GM19397 (cell line): ENCODE measurements around the gene POLD3.

Experiments used
- ATAC-seq: cut with Tn5 transposase; IDR thresholded peaks from one replicate; pipeline ENCODE4 v1.9.1; 2021; ENCODE audit warnings: mild to moderate bottlenecking, moderate library complexity; ENCODE audit not compliant: unreplicated experiment

POLD3 gene

DNA sequence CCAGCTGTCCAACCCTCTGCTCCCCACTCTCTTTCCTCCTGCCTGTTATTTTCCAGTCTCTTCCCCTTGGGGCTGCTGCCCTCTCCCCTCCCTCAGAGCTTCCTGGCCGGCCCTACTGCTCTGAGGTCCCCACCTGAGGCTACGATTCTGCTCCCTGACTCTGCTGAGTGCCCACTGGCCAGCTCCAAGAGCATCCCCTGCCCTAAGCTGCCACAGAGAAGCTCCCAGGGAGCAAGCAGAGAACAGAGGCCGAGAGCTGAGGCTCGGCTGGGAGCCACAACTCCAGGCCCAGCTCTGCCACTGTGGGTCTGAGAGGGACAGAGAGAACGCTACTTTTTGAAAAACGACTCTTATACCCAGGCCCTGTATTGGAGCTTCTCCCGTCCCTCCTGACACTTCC, 77.8 kb downstream of the POLD3 start:
- no peak for ATAC-seq

DNA sequence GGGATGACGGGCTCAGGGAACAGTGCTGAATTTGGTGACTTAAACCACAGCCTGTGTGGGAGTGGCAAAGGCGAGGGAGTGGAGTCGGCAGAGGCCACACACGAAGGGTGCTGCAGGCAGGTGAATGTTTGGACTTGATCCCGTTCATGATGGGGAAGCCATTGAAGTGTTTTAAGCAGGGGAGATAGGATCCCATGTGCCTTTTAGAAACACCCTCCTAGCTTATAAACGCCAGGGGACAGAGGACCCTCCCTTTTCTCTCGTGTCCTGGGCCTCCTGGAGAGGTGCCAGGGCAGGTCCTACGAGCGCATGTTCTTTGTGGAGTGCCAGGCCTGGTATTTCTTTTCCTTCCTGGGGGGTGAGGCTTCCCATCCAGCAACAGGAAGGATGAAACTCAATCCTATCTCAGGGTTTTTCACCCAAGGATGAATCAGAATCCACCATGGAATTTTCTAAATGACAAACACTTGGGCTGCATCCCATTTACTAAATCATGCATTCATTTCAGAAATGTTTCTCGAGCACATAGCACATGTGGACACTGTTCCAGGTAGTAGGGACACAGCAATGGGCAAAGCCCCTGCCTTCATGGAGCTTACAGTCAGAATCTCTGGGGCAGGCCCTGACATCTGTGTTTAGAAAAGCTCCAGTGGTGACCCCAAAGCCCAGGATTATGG, 79.3 kb downstream of the POLD3 start:
- no peak for ATAC-seq

DNA sequence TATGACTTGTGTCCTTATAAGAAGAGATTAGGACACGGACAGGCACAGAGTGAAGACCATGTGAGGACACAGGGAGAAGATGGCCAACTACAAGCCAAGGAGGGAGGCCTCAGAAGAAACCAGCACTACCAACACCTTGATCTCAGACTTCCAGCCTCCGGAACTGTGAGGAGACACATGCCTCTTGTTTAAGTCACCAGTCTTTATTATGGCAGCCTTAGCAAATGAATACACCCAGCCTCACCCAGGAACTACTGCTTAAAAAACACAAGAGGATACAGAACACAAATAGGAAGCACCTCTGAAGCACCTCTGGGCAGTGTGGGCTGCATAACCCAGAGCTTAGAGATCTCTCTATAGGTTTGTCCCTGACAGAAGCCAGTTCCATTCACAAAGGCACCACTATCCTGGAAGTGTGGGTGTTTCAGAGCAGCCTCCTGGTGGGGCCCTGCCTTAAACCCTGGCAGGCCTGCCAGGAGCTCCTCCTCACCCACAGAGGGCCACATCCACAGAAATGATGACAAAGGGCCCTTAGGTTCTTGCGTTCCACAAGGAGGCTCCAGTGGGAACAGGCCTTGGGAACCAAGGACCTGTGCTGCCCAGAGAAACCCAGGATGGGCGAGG, 80.1 kb downstream of the POLD3 start:
- ATAC-seq = no peak

- ATAC-seq = no peak
Measured at GRCh38 chr11:74672956-74673692, 80.7 kb downstream of the POLD3 start.

DNA sequence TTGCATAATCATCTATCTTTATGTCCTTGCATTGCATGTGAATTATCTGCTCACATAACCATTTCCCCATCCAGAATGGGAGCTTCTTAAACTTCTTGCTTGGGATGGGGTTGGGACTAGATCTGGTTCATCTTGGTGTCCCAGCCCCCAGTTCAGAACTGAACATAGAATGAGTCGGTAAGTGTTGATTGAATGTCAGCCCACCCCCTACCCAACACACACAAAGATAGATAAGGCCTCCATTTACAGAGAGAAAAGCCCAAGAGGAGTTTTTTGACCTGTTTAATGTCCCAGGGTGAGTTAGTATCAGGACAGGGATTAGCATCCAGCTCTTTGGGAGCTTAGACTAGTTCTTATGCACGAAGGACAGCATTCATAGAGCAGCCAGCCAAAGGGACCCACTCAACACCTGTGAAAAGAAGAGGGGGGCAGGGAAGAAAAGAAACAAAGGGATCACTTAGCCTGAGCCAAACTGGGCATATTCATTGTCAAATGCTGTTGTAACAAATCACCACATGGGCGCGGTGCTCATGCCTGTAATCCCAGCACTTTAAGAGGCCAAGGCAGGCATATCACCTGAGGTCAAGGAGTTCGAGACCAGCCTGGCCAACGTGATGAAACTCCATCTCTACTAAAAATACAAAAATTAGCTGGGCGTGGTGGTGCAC, 81.4 kb downstream of the POLD3 start:
- no peak for ATAC-seq

- no peak for ATAC-seq
Measured at GRCh38 chr11:74675761-74676160, 83.4 kb downstream of the POLD3 start.

- no peak for ATAC-seq
Measured at GRCh38 chr11:74676596-74676995, 84.2 kb downstream of the POLD3 start.

GRCh38 chr11:74677131-74677530, 84.7 kb downstream of the POLD3 start:
- ATAC-seq = no peak

DNA sequence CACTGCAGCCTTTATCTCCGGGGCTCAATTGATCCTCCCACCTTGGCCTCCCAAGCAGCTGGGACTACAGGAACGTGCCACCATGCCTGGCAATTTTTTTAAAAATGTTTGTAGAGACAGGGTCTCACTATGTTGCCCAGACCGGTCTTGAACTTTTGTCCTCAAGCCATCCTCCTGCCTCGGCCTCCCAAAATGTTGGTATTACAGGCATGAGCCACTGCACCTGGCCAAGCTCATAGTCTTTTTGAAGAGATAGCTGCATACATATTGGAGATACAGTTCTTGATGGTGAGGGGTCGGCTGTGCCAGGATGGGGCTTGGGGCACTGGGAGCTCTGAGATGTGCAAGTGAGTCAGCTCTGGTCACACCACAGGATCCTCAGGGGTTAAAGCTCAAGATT, 85.7 kb downstream of the POLD3 start:
- no peak for ATAC-seq

GRCh38 chr11:74678591-74679512, 86.5 kb downstream of the POLD3 start:
- no peak for ATAC-seq

GRCh38 chr11:74679513-74679865, 87.1 kb downstream of the POLD3 start:
- ATAC-seq = no peak

DNA sequence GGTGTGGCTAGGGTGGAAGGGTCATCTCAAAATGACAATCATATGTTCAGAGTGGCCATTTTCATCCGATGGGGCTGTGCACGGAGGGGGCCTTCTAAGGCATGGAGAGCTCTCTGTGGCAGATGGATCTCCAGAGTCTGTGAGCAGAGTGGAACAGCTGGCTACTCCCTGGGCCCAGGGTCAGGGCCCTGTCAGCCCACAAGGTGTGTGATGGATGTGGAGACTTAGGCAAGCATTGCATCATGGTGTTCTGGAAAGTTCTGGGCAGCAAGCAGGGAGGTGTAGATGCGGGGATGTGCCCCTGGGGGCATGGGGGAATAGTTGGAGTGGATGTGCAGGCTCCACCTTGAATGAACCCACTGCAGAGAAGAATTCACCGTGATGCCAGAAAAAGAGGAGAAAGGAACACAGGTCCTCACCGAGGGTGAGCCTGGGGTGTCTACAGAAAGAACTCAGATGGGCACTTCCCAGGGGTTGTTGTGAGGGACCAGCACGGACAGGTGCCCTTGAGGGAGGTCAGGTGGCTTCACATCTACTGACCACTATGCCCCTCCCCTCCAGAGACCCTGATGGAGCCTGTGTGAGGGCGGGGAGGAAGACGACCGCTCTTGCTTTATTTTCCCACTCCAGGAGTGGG, 87.8 kb downstream of the POLD3 start:
- no peak for ATAC-seq

GRCh38 chr11:74680703-74681531, 88.5 kb downstream of the POLD3 start:
- ATAC-seq = no peak

- ATAC-seq = no peak
Measured at GRCh38 chr11:74681686-74682651, 89.6 kb downstream of the POLD3 start.

GRCh38 chr11:74682731-74683278, 90.4 kb downstream of the POLD3 start:
- no peak for ATAC-seq

DNA sequence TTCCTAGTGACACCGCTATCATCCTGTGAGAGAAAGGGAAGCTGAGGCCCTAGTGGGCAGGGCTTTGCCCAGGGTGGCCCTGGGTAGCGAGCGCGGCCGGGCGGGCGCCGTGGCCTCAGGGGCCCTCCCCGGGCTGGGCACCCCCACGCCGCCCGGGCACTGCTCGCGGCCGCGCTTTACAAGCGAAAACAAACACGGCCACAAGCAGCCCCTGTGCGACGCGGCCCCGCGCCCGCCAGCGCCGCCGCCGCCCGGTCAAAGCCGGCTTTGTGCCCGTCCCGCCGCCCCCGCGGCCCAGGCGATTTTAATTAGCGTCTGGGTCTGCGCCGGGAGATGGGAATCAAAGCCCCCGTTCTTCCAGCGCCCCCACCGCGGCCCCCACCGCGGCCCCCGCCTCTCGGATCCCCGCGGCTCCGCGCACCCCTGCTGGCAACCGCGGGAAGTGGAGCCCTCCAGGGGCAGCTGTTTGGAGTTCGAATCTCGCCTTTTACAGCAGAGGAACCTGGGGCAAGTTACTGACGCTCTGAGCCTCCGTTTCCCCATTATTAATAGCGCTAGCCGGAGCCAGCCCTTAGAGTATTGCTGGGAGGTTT, 91.0 kb downstream of the POLD3 start:
- ATAC-seq = no peak

- no peak for ATAC-seq
Measured at GRCh38 chr11:74683941-74684481, 91.6 kb downstream of the POLD3 start.
